Ectodermal cell (in vitro differentiated cells): ENCODE measurements around the gene UNC119B. TPM values are rescaled to one million over a fixed set of nuclear protein-coding genes. Genes with fewer than 3 reads are reported as not detected.
"Not testable (repeated sequence)": the region's sequence is repeated elsewhere in the genome, so short reads cannot be mapped to it uniquely, and the experiment has no call there.

Experiments used
- H3K27ac ChIP-seq: 2 replicates; pipeline ENCODE4 v1.7.0; 2013; ENCODE audit warnings: mild to moderate bottlenecking, low read depth, low read length; ENCODE audit not compliant: insufficient read depth, poor library complexity, severe bottlenecking
- H3K27me3 ChIP-seq: 2 replicates; pipeline ENCODE4 v1.7.0; 2013; ENCODE audit warnings: mild to moderate bottlenecking, low read length; ENCODE audit not compliant: insufficient read depth, control insufficient read depth, poor library complexity, severe bottlenecking
- H3K36me3 ChIP-seq: one replicate; pipeline ENCODE4 v1.7.0; 2013; ENCODE audit warnings: low read length; ENCODE audit not compliant: control insufficient read depth, insufficient read depth
- H3K4me1 ChIP-seq: one replicate; pipeline ENCODE4 v1.7.0; 2013; ENCODE audit warnings: low read length; ENCODE audit not compliant: control insufficient read depth, insufficient read depth
- H3K4me3 ChIP-seq: 2 replicates; pipeline ENCODE4 v1.7.0; 2013; ENCODE audit warnings: low read depth, low read length, control low read depth; ENCODE audit not compliant: insufficient read depth
- H3K9me3 ChIP-seq: 2 replicates; pipeline ENCODE4 v1.7.0; 2013; ENCODE audit warnings: mild to moderate bottlenecking, low read length, moderate library complexity; ENCODE audit not compliant: control insufficient read depth
- WGBS, 2 experiments: methylation state at CpG; one replicate each; pipeline ENCODE4 v1.1.7; 2013; ENCODE audit warnings: missing lambda C conversion rate in 2 of 2; 5-methylcytosine and 5-hydroxymethylcytosine counted together
- polyA plus RNA-seq, 4 experiments: library from polyadenylated mRNA; stranded (reverse); fragments of 50-300 nt; gene quantifications; one replicate each; pipeline ENCODE4 v1.2.3, GENCODE V29; 2013

UNC119B gene
- 81.4 TPM for polyA plus RNA-seq (2013, experiment 1 of 4)
- polyA plus RNA-seq (2013, experiment 2 of 4) = 87.8 TPM
- polyA plus RNA-seq (2013, experiment 3 of 4) = 60.1 TPM
- 69.7 TPM for polyA plus RNA-seq (2013, experiment 4 of 4)

- H3K36me3 ChIP-seq = peaks cover 6% of the 10 kb centered on the region
- 1 to 2% methylated on average over 75 to 76 of the region's 76 CpGs for WGBS, 2 experiments
- H3K9me3 ChIP-seq = no peaks in the 10 kb centered on the region
- H3K4me1 ChIP-seq = peaks cover 10% of the 10 kb centered on the region
- H3K4me3 ChIP-seq = peak within 1 kb of the TSS; percentile 83
- peak within 1 kb of the TSS; percentile 13 for H3K27ac ChIP-seq
- no peaks in the 10 kb centered on the region for H3K27me3 ChIP-seq
Measured at GRCh38 chr12:120710031-120710804, at the start of gene UNC119B. Gene UNC119B, plus strand, starts transcription at chr12:120710458. Its CDS starts 17 bp downstream, at chr12:120710475.

DNA sequence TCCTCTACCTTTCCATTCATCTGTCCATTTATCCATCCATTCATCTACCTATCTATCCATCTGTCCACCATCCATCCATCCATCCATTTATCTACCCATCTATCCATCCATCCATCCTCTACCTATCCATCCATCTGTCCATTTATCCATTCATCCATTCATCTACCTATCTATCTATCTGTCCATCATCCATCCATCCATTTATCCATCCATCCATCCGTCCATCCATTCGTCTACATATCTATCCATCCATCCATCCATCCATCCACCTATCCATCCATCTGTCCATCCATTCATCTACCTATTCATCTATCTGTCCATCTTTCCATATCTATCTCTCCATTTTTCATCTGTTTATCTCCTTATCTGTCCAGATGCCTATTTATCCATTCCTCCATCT, 48.8 kb upstream of the UNC119B start:
- H3K27me3 ChIP-seq = no peaks in the 10 kb centered on the region
- H3K27ac ChIP-seq = no peak overlapping the region
- no peaks in the 10 kb centered on the region for H3K36me3 ChIP-seq
- WGBS, 2 experiments = 41 to 44% methylated on average over 2 of the region's 2 CpGs
- no peak overlapping the region for H3K4me3 ChIP-seq
- H3K4me1 ChIP-seq = no peaks in the 10 kb centered on the region
- no peaks in the 10 kb centered on the region for H3K9me3 ChIP-seq

DNA sequence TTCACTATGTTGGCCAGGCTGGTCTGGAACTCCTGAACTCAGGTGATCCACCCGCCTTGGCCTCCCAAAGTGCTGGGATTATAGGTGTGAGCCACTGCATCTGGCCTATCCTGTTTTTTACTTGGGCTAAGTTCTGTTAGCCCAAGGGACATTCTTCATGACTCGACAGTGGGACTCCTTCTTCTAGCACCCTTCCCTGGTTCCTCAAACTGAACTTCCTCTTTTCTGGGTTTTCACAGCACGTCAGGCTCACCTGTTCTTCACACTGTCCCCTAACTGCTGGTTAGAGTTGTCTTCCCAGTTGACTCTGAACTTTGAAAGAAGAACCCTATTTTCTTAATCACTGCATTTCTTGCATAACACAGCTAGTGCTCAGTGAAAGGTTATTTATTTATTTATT, 47.4 kb upstream of the UNC119B start:
- Histone ChIP-seq H3K9me3 (no peaks in the 10 kb centered on the region), H3K27me3 (no peaks in the 10 kb centered on the region), H3K27ac (no peak overlapping the region), H3K4me3 (no peak overlapping the region), H3K4me1 (no peaks in the 10 kb centered on the region), H3K36me3 (no peaks in the 10 kb centered on the region)
- WGBS, 2 experiments = 89% methylated on average over 3 of the region's 3 CpGs

DNA sequence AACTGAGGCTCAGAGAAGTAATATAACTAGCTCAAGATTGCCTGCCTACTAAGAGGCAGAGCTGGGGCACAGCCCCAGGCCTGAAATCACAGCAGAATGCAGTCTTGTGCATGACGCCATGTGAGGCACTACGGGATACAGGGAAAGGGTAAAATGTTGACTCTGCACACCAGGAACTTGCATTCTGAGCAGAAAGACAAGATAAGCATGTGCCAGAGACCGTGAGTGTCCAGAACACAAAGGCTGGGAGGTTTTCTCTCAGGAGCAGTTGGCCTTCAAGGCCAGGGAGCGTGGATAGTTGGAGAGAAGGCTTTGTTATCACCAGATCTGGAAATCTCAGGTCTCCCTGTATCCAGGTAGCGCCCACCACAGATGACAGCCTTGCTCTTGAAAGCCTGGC, 46.5 kb upstream of the UNC119B start:
- H3K9me3 ChIP-seq = no peaks in the 10 kb centered on the region
- 90 to 91% methylated on average over 5 of the region's 5 CpGs for WGBS, 2 experiments
- no peak overlapping the region for H3K27ac ChIP-seq
- H3K4me1 ChIP-seq = peaks cover 8% of the 10 kb centered on the region
- no peak overlapping the region for H3K4me3 ChIP-seq
- no peaks in the 10 kb centered on the region for H3K27me3 ChIP-seq
- H3K36me3 ChIP-seq = no peaks in the 10 kb centered on the region

GRCh38 chr12:120666571-120667390, 43.5 kb upstream of the UNC119B start:
- 91 to 93% methylated on average over 34 of the region's 34 CpGs for WGBS, 2 experiments
- Histone ChIP-seq H3K9me3 (no peaks in the 10 kb centered on the region), H3K27me3 (no peaks in the 10 kb centered on the region), H3K36me3 (no peaks in the 10 kb centered on the region), H3K4me1 (peaks cover 18% of the 10 kb centered on the region), H3K4me3 (no peak overlapping the region), H3K27ac (no peak overlapping the region)

DNA sequence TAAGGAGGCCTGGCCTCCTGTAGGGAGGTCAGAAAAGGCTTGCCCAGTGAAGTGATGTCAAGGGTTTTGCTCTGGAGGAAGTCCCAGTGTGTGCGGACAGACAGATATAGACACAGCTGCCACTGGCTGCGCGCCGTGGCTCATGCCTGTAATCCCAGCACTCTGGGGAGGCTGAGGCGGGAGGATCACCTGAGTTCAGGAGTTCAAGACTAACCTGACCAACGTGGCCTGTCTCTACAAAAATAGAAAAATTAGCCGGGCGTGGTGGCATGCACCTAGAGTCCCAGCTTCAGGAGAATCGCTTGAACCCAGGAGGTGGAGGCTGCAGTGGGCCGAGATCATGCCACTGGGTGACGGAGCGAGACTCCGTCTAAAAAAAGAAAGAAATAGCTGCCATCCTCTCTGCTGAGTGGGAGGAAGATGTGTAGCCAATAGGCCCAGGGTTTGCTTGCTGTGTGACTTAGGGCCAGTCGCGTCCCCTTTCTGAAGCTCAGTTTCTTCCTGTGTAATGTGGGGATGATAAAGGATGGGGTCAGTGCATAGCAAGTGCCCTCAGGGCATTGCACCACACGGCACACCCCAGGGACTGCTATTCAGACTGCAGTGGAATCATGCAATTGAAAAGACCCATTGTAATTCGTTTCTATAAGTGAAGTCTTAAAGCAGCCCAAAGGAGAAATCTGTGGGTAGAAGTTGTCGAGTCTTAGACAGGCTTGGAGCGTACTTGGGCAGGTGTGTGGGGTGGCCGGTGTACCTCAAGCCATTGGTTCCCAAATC, 42.0 kb upstream of the UNC119B start:
- no peak overlapping the region for H3K4me3 ChIP-seq
- H3K36me3 ChIP-seq = no peaks in the 10 kb centered on the region

DNA sequence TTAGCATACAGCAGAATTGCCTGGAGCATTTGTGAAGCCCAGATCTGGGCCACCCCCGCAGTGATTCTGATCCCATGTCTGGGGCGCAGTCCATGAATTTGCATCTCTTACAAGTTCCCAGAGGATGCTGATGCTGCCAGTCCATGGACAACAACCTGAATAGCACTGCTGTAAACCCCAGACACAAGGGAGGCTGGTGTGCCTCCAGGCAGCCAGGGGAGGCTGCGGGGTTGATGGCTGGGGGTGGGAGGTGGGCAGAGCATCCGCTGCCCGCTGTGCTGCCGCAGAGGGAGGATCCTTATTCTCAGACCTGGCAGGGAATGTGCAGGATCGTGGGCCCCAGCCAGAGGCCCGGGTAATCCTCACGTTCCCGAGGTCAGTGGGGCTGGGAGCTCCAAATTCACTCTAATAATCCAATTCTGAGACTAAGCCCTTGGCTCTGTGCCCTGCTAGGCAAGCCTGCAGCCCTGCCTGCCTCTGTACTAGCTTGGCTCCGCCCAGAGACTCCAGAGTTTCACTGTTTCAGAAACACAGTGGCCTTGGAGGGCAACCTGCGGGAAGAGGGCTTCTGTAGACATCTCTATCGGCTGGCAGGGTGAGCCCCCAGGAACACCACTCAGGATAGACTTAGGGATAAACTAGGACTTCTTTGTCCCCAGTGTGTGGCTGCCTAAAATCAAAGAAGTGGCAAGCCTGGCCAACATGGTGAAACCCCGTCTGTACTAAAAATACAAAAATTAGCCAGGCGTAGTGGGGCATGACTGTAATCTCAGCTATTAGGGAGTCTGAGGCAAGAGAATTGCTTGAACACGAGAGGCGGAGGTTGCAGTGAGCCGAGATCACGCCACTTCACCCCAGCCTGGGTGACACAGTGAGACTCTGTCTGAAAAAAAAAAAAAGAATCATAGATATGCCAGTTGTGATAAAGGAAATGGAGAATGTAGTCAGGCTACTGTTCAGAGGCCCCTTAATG, 41.1 kb upstream of the UNC119B start:
- H3K4me1 ChIP-seq = peaks cover 18% of the 10 kb centered on the region
- H3K9me3 ChIP-seq = no peaks in the 10 kb centered on the region
- no peaks in the 10 kb centered on the region for H3K27me3 ChIP-seq
- H3K36me3 ChIP-seq = no peaks in the 10 kb centered on the region
- WGBS, 2 experiments = 49 to 50% methylated on average over 19 of the region's 19 CpGs
- no peak overlapping the region for H3K4me3 ChIP-seq
- peak overlapping the region; percentile 2 for H3K27ac ChIP-seq

More for the DNA sequence above, 42.0 kb upstream of the UNC119B start:
- Histone ChIP-seq H3K27me3 (no peaks in the 10 kb centered on the region), H3K9me3 (no peaks in the 10 kb centered on the region), H3K4me1 (peaks cover 18% of the 10 kb centered on the region), H3K27ac (no peak overlapping the region)
- 60 to 64% methylated on average over 20 of the region's 20 CpGs for WGBS, 2 experiments

DNA sequence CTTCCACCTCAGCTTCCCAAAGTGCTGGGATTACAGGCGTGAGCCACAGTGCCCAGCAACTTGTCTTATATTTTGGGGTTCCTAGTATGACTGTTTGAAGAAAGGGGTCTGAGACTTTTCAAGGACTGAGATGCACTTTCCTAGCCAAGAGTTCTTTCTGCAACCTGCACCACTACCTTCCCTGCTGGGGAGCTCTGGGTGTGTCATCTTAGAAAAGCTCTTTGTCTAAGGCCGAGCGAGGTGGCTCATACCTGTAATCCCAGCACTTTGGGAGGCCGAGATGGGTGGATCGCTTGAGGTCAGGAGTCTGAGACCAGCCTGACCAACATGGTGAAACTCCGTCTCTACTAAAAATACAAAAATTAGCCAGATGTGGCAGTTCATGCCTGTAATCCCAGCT, 40.0 kb upstream of the UNC119B start:
- H3K36me3 ChIP-seq, H3K27me3 ChIP-seq, H3K4me3 ChIP-seq, H3K27ac ChIP-seq, H3K9me3 ChIP-seq: not testable (repeated sequence)
- peaks cover 18% of the 10 kb centered on the region for H3K4me1 ChIP-seq
- 90 to 91% methylated on average over 6 of the region's 6 CpGs for WGBS, 2 experiments

DNA sequence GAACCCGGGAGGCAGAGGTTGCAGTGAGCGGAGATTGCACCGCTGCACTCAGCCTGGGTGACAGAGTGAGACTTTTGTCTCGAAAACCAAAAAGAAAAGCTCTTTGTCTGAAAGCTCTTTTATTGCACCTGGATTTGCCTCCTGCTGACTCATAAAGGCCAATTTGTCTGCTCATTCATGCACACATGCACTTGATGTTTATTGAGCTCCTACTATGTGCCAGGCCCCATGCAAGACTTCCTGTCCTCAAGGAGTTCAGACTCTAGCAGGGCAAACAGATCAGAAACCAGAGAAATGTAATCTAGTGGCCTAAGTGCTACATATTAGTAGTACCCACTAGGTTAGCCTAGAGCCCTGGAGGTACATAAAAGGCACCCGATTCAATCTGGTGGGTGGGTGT, 39.6 kb upstream of the UNC119B start:
- Histone ChIP-seq H3K4me3 (no peak overlapping the region), H3K27me3 (no peaks in the 10 kb centered on the region)
- WGBS, 2 experiments = 92 to 94% methylated on average over 5 of the region's 5 CpGs

More for the DNA sequence above, 39.6 kb upstream of the UNC119B start:
- Histone ChIP-seq H3K4me1 (peaks cover 18% of the 10 kb centered on the region), H3K27ac (no peak overlapping the region), H3K9me3 (no peaks in the 10 kb centered on the region), H3K36me3 (no peaks in the 10 kb centered on the region)
